Lung microvascular endothelial cell (primary cell): ENCODE results near the gene ZYG11B. TPM values are rescaled to one million over a fixed set of nuclear protein-coding genes. Genes with fewer than 3 reads are reported as not detected.
"Not testable (repeated sequence)": the region's sequence is repeated elsewhere in the genome, so short reads cannot be mapped to it uniquely, and the experiment has no call there.

Experiments
- DNase-seq, 2 donors: peaks; one replicate each; pipeline versions ENCODE4 v3.0.0 to v3.0.0-alpha.2; 2010; ENCODE audit warnings: low read depth in 2 of 2
- total RNA-seq: library from RNA; depleted of rRNA; stranded (reverse); fragments of >200 nt; gene quantifications from 2 replicates; pipeline ENCODE4 v1.2.1, GENCODE V29; 2014

The ZYG11B gene
- 22.4 and 25.8 TPM in 2 replicates for total RNA-seq

GRCh38 chr1:52726265-52727113 is at the start of gene ZYG11B:
Gene ZYG11B, plus strand, starts transcription at chr1:52726453. Its CDS starts 201 bp downstream, at chr1:52726654.
- DNase-seq: peak; percentile 83 to 88

GRCh38 chr1:52677076-52677806 is 49.0 kb upstream of the ZYG11B start:
- peak in 1 of 2 donors; percentile 53 for DNase-seq

GRCh38 chr1:52679048-52679447 is 47.2 kb upstream of the ZYG11B start:
- DNase-seq: no peak

- DNase-seq: no peak
Measured at GRCh38 chr1:52679498-52679897, 46.8 kb upstream of the ZYG11B start.

GRCh38 chr1:52680353-52680752 is 45.9 kb upstream of the ZYG11B start:
- no peak for DNase-seq

GRCh38 chr1:52681136-52681535 is 45.1 kb upstream of the ZYG11B start:
- no peak for DNase-seq

GRCh38 chr1:52683367-52683940 is 42.8 kb upstream of the ZYG11B start:
- DNase-seq: no peak

GRCh38 chr1:52684545-52684944 is 41.7 kb upstream of the ZYG11B start:
- DNase-seq: no peak

- DNase-seq: peak; percentile 76 to 85
Measured at GRCh38 chr1:52686261-52686751, 39.9 kb upstream of the ZYG11B start.

GRCh38 chr1:52686830-52687229 is 39.4 kb upstream of the ZYG11B start:
- no peak for DNase-seq

- no peak for DNase-seq
Measured at GRCh38 chr1:52691821-52692220, 34.4 kb upstream of the ZYG11B start.

GRCh38 chr1:52692697-52693096 is 33.6 kb upstream of the ZYG11B start:
- no peak for DNase-seq

- not testable (repeated sequence) for DNase-seq
Measured at GRCh38 chr1:52693351-52693750, 32.9 kb upstream of the ZYG11B start.

- DNase-seq: no peak
Measured at GRCh38 chr1:52693843-52694242, 32.4 kb upstream of the ZYG11B start.

- DNase-seq: no peak
Measured at GRCh38 chr1:52695627-52696026, 30.6 kb upstream of the ZYG11B start.

GRCh38 chr1:52697795-52698674 is 28.2 kb upstream of the ZYG11B start, which contains the start of gene COA7:
Gene COA7, minus strand, starts transcription at chr1:52698347. Its CDS starts 21 bp downstream, at chr1:52698326.
- peak; percentile 85 to 88 for DNase-seq

GRCh38 chr1:52702886-52703787 is 23.1 kb upstream of the ZYG11B start:
- DNase-seq: peak; percentile 90 to 92

- DNase-seq: no peak
Measured at GRCh38 chr1:52706136-52706670, 20.1 kb upstream of the ZYG11B start.
